ENCODE measurements around the gene IFT80. TPM values are rescaled to one million over a fixed set of nuclear protein-coding genes. Genes with fewer than 3 reads are reported as not detected.
A peak's percentile ranks its signal among the peaks of the same experiment; 100 is the strongest.

IFT80 gene
- total and polyA plus RNA-seq, 9 of the 15 experiments (the other 6 are each of a cell fraction or from before 2014, with no cell fraction given): 6.7 to 21.1 (median 16.4) TPM

DNA sequence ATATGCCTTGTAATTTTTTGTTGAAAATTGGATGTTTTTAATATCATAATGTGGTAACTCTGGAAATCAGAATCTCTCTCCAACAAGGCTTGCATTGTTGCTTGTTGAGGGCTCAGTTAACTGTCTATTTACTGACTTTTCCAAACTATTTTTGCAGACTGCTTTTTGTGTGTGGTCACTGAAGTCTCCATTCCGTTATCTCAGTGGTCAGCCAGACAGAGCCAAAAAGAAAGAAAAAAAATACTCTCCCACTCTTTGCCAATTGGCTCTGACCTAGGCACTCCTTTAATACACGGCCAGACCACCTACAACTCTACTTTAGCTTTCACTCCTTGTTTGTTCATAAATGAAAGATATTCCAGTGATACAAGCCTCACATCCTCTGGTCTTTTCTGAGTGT lies 52.5 kb downstream of the IFT80 start:
- FAIRE-seq (no peak), DNase-seq (ENCODE audit: extremely low read depth in 1 of 4, low spot score in 3 of 4) (no peak), ATAC-seq (no peak)
- no peak overlapping the region for H3K27ac ChIP-seq (ENCODE audit: extremely low read depth, low read depth, low read length)
- no peak overlapping the region for H2AFZ ChIP-seq (ENCODE audit: low read depth, low read length)
- intact Hi-C loops (cut with micrococcal nuclease) (no loop called here), in situ Hi-C loops (cut with MboI) (no loop called here)
- H3K4me2 ChIP-seq (ENCODE audit: insufficient read depth, low read length): no peak overlapping the region
- H3K36me3 ChIP-seq (ENCODE audit: control insufficient read depth, insufficient read depth, low read length): no peaks in the 10 kb centered on the region
- no peaks in the 10 kb centered on the region for H3K4me1 ChIP-seq (replicated peaks in 1 of 2; ENCODE audit: control insufficient read depth in 2 of 2, insufficient read depth in 2 of 2, low read length in 2 of 2)
- CTCF ChIA-PET (ENCODE audit: low intra/inter-chr PET ratio): interaction anchor here (0.7 kb wide), 1 partner anchor 315 kb away, joined by 3 read pairs; no protein-coding TSS in a partner anchor
- 21% methylated on average over 2 of the region's 2 CpGs for whole genome bisulfite sequencing (ENCODE audit: insufficient coverage, low coverage, missing lambda C conversion rate)
- no peak overlapping the region for H3K4me3 ChIP-seq
- POLR2A ChIA-PET: no interaction called here
- no peak overlapping the region for H3K9ac ChIP-seq (ENCODE audit: insufficient read depth in 1 of 2, low read depth in 2 of 2, low read length in 2 of 2)
- no peaks in the 10 kb centered on the region for H3K9me3 ChIP-seq (replicated peaks; ENCODE audit: control insufficient read depth, insufficient read depth, low read depth, low read length)
- no peaks in the 10 kb centered on the region for H3K9me1 ChIP-seq (ENCODE audit: control insufficient read depth, insufficient read depth, low read length)
- no peaks in the 10 kb centered on the region for H3K27me3 ChIP-seq (ENCODE audit: control insufficient read depth in 2 of 2, insufficient read depth in 2 of 2, low read length in 2 of 2)
- H4K20me1 ChIP-seq (replicated peaks; ENCODE audit: control insufficient read depth, insufficient read depth, low read length): no peaks in the 10 kb centered on the region
- TF ChIP-seq MCM5 (IDR thresholded peaks at IDR 0.05; ENCODE audit: low read depth): no peak
- TF ChIP-seq SMARCA5 (IDR thresholded peaks at IDR 0.05): no peak
- no peak for TF ChIP-seq SMAD1 (IDR thresholded peaks at IDR 0.05; ENCODE audit: low read depth, low read length, partially characterized antibody)
- TF ChIP-seq KLF16 (IDR thresholded peaks at IDR 0.05): no peak
- TF ChIP-seq FUS (optimal IDR thresholded peaks at IDR 0.05; ENCODE audit: low read depth, low read length): no peak
- H3K79me2 ChIP-seq (ENCODE audit: control insufficient read depth, insufficient read depth, low read length): no peaks in the 10 kb centered on the region
- no TSS peak for BruUV-seq (replicated peaks)

DNA sequence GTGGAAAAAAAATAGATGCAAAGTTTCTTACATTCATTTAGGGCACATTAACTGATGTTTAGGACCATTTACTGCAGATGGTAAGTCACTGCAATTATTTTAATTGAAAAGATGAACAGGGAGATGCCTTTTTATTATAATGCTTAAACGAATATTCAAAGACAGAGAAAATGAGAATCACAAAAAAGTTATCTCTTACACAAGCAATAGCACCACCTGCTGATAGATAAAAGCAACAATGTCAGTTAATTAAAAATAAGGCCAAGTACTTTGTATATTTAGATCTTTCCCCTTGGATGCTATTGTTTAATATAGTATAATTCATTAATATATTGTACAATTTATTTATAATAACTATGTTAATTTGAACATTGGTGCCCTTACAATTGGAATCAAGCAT lies 55.9 kb downstream of the IFT80 start:
- no peak overlapping the region for H3K4me2 ChIP-seq (ENCODE audit: insufficient read depth, low read length)
- H2AFZ ChIP-seq (ENCODE audit: low read depth, low read length): no peak overlapping the region
- H3K27ac ChIP-seq (ENCODE audit: extremely low read depth, low read depth, low read length): no peak overlapping the region
- no peaks in the 10 kb centered on the region for H3K79me2 ChIP-seq (ENCODE audit: control insufficient read depth, insufficient read depth, low read length)
- in situ Hi-C loops (cut with MboI) (no loop called here), intact Hi-C loops (cut with micrococcal nuclease) (loop anchor here (2.0 to 5.0 kb wide), 5 partner anchors 69 to 456 kb away; no protein-coding TSS in a partner anchor)
- H3K9me1 ChIP-seq (ENCODE audit: control insufficient read depth, insufficient read depth, low read length): no peaks in the 10 kb centered on the region
- no TSS peak for BruUV-seq (replicated peaks)
- no peaks in the 10 kb centered on the region for H3K27me3 ChIP-seq (ENCODE audit: control insufficient read depth in 2 of 2, insufficient read depth in 2 of 2, low read length in 2 of 2)
- no peaks in the 10 kb centered on the region for H4K20me1 ChIP-seq (replicated peaks; ENCODE audit: control insufficient read depth, insufficient read depth, low read length)
- no peak overlapping the region for H3K9ac ChIP-seq (ENCODE audit: insufficient read depth in 1 of 2, low read depth in 2 of 2, low read length in 2 of 2)
- no peaks in the 10 kb centered on the region for H3K36me3 ChIP-seq (ENCODE audit: control insufficient read depth, insufficient read depth, low read length)
- 15% methylated on average over 1 of the region's 1 CpG for WGBS (ENCODE audit: insufficient coverage, low coverage, missing lambda C conversion rate)
- ChIA-PET POLR2A (no interaction called here), CTCF (ENCODE audit: low intra/inter-chr PET ratio) (interaction anchor here (0.6 to 1.7 kb wide), 4 partner anchors 15 to 355 kb away, joined by 3 to 21 read pairs (median 3); no protein-coding TSS in a partner anchor)
- no peak overlapping the region for H3K4me3 ChIP-seq
- H3K9me3 ChIP-seq (replicated peaks; ENCODE audit: control insufficient read depth, insufficient read depth, low read depth, low read length): no peaks in the 10 kb centered on the region
- no peaks in the 10 kb centered on the region for H3K4me1 ChIP-seq (replicated peaks in 1 of 2; ENCODE audit: control insufficient read depth in 2 of 2, insufficient read depth in 2 of 2, low read length in 2 of 2)
- DNase-seq (ENCODE audit: extremely low read depth in 1 of 4, low spot score in 3 of 4): peak in 2 of 4 experiments; percentile 10 to 12
- FAIRE-seq: no peak
- ATAC-seq: no peak
- TF ChIP-seq SIN3A (IDR thresholded peaks at IDR 0.05; ENCODE audit: borderline replicate concordance in 2 of 2, control insufficient read depth in 1 of 2, low read depth in 2 of 2, low read length in 2 of 2) (no peak), HDAC8 (tag; IDR thresholded peaks at IDR 0.05) (no peak), MTA1 (IDR thresholded peaks at IDR 0.05; ENCODE audit: borderline replicate concordance) (no peak), TCF3 (CRISPR knock-in tag; IDR thresholded peaks at IDR 0.05) (no peak)
- TF ChIP-seq, protein P1, sequence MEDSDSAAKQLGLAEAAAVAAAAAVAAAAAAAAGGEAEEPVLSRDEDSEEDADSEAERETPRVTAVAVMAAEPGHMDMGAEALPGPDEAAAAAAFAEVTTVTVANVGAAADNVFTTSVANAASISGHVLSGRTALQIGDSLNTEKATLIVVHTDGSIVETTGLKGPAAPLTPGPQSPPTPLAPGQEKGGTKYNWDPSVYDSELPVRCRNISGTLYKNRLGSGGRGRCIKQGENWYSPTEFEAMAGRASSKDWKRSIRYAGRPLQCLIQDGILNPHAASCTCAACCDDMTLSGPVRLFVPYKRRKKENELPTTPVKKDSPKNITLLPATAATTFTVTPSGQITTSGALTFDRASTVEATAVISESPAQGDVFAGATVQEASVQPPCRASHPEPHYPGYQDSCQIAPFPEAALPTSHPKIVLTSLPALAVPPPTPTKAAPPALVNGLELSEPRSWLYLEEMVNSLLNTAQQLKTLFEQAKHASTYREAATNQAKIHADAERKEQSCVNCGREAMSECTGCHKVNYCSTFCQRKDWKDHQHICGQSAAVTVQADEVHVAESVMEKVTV (CRISPR knock-in tag; IDR thresholded peaks at IDR 0.05): peak; percentile 43; the same call in 1 of the 2 replicates
- TF ChIP-seq, protein P2, sequence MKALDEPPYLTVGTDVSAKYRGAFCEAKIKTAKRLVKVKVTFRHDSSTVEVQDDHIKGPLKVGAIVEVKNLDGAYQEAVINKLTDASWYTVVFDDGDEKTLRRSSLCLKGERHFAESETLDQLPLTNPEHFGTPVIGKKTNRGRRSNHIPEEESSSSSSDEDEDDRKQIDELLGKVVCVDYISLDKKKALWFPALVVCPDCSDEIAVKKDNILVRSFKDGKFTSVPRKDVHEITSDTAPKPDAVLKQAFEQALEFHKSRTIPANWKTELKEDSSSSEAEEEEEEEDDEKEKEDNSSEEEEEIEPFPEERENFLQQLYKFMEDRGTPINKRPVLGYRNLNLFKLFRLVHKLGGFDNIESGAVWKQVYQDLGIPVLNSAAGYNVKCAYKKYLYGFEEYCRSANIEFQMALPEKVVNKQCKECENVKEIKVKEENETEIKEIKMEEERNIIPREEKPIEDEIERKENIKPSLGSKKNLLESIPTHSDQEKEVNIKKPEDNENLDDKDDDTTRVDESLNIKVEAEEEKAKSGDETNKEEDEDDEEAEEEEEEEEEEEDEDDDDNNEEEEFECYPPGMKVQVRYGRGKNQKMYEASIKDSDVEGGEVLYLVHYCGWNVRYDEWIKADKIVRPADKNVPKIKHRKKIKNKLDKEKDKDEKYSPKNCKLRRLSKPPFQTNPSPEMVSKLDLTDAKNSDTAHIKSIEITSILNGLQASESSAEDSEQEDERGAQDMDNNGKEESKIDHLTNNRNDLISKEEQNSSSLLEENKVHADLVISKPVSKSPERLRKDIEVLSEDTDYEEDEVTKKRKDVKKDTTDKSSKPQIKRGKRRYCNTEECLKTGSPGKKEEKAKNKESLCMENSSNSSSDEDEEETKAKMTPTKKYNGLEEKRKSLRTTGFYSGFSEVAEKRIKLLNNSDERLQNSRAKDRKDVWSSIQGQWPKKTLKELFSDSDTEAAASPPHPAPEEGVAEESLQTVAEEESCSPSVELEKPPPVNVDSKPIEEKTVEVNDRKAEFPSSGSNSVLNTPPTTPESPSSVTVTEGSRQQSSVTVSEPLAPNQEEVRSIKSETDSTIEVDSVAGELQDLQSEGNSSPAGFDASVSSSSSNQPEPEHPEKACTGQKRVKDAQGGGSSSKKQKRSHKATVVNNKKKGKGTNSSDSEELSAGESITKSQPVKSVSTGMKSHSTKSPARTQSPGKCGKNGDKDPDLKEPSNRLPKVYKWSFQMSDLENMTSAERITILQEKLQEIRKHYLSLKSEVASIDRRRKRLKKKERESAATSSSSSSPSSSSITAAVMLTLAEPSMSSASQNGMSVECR (CRISPR knock-in tag; IDR thresholded peaks at IDR 0.05): no peak

Data from K562 (cell line).